HL-60 (cell line): ENCODE results near the gene BRD3OS.

ENCODE experiments used
- DNase-seq, 2 experiments: peaks; one replicate each; pipeline ENCODE4 v3.0.0-alpha.2; 2010 to 2020; ENCODE audit warnings: low read depth in 1 of 2, low spot score in 1 of 2
- H3K27ac ChIP-seq: fragments of 250-450 bp; sonication (Bioruptor Pico); replicated peaks from 2 replicates; pipeline ENCODE4 v1.5.1; 2020; ENCODE audit warnings: mild to moderate bottlenecking, moderate library complexity
- H3K27me3 ChIP-seq: fragments of 250-450 bp; sonication (Bioruptor Pico); 2 replicates; pipeline ENCODE4 v1.5.1; 2021; ENCODE audit warnings: mild to moderate bottlenecking, moderate library complexity; ENCODE audit not compliant: insufficient read depth, poor library complexity, severe bottlenecking
- H3K4me3 ChIP-seq: replicated peaks from 2 replicates; pipeline ENCODE4 v1.5.1; 2011; ENCODE audit warnings: mild to moderate bottlenecking, control low read depth, low read length; ENCODE audit not compliant: insufficient read depth
- GABPA ChIP-seq: IDR thresholded peaks from 2 replicates; pipeline ENCODE4 v1.6.1; 2012; ENCODE audit warnings: low read depth
- POLR2AphosphoS5 ChIP-seq: IDR thresholded peaks from 2 replicates; pipeline ENCODE4 v1.6.1; 2012; ENCODE audit warnings: low read depth
- SPI1 ChIP-seq: IDR thresholded peaks from 2 replicates; pipeline ENCODE4 v1.6.1; 2012; ENCODE audit warnings: low read depth, mild to moderate bottlenecking, borderline replicate concordance
- TF ChIP-seq, protein P1 (sequence below): IDR thresholded peaks from 2 replicates; pipeline ENCODE4 v1.6.1; 2012; ENCODE audit warnings: low read depth; ENCODE audit not compliant: insufficient replicate concordance
- TF ChIP-seq, protein P2 (sequence below): IDR thresholded peaks from one replicate; pipeline ENCODE4 v1.5.1; 2011; ENCODE audit warnings: low read length, control low read depth, inconsistent platforms; ENCODE audit not compliant: insufficient read depth

BRD3OS gene

DNA sequence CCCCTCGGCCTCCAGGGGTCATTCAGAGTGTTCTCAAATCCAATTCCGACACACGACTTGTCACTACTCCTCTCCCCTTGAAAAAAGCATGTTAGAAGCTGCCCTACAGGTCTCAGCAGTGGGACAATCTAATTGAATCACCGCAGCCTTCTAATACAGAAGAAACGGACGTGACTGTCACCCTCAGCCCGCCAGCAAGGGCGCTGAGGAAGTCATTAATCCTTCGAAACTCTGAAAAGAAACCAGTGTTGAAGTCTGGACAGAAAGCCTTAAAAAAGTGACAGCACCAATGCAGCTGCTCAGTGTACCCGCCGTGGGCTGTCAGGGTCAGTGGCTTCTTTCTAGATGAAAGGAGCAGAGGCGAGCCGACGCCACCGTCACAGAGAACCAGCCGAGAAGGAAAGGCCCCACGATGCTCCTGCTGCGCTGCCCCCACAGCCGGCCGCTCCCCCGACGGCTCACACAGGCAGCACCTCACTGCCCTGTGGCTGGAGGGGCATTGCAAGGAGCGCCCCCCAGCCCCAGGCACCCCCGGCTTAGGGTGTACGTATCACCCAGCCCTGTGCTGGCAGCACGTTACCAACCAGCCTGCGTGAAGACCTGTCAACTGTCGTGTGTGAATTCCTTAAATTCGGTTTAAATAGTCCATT, 5.7 kb downstream of the BRD3OS start:
- Histone ChIP-seq H3K27me3 (no peaks in the 10 kb centered on the region), H3K27ac (no peak overlapping the region), H3K4me3 (no peak overlapping the region)
- no peak for TF ChIP-seq SPI1
- DNase-seq: no peak

DNA sequence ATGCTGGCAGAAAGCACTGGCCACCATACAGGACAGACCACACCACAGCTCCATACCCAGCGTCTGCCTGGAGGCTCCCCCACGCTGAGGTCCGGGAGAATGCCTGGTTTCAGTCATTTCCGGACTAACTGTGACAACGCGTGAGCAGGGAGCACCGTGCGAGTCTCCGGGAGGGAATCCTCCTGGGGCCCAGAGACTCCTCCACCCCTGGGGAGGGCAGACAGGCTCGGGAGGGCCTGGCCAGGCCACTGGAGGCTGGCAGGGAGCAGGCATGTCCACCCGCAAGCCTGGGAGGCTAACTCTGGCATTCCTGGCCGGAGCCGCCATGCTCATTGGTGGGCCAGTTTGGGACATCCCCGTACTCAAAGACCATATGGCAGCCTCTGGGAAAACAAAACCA, 6.5 kb downstream of the BRD3OS start:
- TF ChIP-seq, protein P1, sequence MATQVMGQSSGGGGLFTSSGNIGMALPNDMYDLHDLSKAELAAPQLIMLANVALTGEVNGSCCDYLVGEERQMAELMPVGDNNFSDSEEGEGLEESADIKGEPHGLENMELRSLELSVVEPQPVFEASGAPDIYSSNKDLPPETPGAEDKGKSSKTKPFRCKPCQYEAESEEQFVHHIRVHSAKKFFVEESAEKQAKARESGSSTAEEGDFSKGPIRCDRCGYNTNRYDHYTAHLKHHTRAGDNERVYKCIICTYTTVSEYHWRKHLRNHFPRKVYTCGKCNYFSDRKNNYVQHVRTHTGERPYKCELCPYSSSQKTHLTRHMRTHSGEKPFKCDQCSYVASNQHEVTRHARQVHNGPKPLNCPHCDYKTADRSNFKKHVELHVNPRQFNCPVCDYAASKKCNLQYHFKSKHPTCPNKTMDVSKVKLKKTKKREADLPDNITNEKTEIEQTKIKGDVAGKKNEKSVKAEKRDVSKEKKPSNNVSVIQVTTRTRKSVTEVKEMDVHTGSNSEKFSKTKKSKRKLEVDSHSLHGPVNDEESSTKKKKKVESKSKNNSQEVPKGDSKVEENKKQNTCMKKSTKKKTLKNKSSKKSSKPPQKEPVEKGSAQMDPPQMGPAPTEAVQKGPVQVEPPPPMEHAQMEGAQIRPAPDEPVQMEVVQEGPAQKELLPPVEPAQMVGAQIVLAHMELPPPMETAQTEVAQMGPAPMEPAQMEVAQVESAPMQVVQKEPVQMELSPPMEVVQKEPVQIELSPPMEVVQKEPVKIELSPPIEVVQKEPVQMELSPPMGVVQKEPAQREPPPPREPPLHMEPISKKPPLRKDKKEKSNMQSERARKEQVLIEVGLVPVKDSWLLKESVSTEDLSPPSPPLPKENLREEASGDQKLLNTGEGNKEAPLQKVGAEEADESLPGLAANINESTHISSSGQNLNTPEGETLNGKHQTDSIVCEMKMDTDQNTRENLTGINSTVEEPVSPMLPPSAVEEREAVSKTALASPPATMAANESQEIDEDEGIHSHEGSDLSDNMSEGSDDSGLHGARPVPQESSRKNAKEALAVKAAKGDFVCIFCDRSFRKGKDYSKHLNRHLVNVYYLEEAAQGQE: no peak
- TF ChIP-seq, protein P2, sequence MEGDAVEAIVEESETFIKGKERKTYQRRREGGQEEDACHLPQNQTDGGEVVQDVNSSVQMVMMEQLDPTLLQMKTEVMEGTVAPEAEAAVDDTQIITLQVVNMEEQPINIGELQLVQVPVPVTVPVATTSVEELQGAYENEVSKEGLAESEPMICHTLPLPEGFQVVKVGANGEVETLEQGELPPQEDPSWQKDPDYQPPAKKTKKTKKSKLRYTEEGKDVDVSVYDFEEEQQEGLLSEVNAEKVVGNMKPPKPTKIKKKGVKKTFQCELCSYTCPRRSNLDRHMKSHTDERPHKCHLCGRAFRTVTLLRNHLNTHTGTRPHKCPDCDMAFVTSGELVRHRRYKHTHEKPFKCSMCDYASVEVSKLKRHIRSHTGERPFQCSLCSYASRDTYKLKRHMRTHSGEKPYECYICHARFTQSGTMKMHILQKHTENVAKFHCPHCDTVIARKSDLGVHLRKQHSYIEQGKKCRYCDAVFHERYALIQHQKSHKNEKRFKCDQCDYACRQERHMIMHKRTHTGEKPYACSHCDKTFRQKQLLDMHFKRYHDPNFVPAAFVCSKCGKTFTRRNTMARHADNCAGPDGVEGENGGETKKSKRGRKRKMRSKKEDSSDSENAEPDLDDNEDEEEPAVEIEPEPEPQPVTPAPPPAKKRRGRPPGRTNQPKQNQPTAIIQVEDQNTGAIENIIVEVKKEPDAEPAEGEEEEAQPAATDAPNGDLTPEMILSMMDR: no peak
- TF ChIP-seq SPI1 (no peak), POLR2AphosphoS5 (no peak), GABPA (no peak)
- H3K27ac ChIP-seq: no peak overlapping the region
- no peak overlapping the region for H3K4me3 ChIP-seq
- no peaks in the 10 kb centered on the region for H3K27me3 ChIP-seq
- no peak for DNase-seq

DNA sequence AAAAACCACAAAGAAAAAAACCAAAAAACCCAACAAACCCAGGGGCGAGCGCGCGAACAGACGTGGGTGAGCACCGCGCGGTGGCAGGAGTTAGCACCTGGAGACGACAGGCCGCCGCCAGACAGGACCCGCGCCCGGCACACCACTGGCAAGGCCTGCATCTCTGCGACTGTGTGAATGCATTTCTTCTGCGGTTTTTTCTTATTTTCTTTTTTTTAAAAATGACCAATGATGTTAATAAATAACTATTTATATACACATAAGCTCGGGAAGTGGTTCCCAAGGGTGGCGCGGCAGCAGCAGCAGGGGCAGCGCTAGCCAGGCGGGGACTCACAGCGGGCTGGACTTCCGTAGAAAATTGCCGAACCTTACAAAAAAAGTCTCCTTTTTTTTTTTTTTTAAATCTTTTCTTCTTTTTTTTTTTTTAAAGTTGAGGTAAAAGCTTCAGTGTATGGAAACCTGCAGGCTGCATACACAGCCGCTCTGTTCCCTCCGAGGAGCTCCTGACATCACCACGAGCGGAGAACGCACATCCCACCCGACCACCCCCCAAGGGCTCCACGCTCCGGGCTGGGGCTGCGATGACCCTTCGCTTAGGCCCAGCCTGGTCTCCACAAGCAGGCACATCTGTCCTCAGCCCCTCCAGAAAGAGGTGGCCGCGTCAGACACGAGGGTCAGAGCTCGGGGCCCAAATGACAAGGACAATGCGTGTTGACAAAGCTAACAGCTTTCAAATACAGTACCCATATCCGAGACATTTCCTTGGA, 7.4 kb downstream of the BRD3OS start:
- DNase-seq: no peak
- no peak overlapping the region for H3K27ac ChIP-seq
- no peak overlapping the region for H3K4me3 ChIP-seq
- TF ChIP-seq, protein P2: no peak
- TF ChIP-seq GABPA: no peak
- TF ChIP-seq, protein P1: no peak
- TF ChIP-seq POLR2AphosphoS5: no peak
- no peak for TF ChIP-seq SPI1
- H3K27me3 ChIP-seq: no peaks in the 10 kb centered on the region

DNA sequence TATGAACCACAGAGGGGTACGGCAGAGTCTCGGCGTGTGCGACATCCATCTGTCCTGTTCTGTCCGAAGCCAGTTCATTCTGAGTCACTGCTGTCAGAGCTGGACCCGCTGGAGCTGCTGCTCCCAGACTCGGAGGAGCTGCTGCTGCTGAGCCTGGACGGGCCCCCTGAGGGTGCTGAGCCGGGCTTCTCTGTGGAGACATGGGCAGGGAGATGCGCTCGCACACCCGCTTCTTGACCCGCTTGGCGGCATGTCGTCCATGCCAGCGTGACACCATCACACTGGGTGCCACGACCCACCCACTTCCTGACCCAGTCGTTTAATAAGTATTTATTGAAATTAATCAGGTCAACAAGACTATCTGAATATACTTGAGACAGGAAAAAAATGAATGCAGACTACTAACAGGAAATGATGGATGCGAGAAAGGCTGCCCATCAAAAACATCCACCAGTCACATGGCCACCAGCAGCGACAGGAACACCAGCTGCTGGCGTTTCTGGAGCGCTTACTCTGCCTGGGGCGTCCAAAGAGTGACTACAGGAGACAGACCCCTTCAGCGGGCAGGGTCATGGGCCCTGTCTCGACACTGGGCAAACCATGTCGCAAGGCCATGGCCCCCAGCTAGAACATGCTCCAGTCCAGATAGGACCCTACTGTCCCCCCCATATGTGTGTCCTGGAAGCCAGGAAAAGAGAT, 8.4 kb downstream of the BRD3OS start:
- DNase-seq: no peak
- TF ChIP-seq GABPA (no peak), POLR2AphosphoS5 (no peak), SPI1 (no peak)
- TF ChIP-seq, protein P1: no peak
- TF ChIP-seq, protein P2: no peak

More for the DNA sequence above, 8.4 kb downstream of the BRD3OS start:
- no peaks in the 10 kb centered on the region for H3K27me3 ChIP-seq
- H3K4me3 ChIP-seq: no peak overlapping the region
- H3K27ac ChIP-seq: no peak overlapping the region
